Progenitor cell of endocrine pancreas (in vitro differentiated cells): ENCODE results near the gene ACCS. TPM values are rescaled to one million over a fixed set of nuclear protein-coding genes. Genes with fewer than 3 reads are reported as not detected.

Experiments
- DNase-seq: peaks from one replicate; pipeline ENCODE4 v3.0.0; 2021; ENCODE audit warnings: low spot score; ENCODE audit not compliant: unreplicated experiment
- H3K27ac Mint-ChIP-seq: 2 replicates; pipeline ENCODE4 v1.8.0; 2021; ENCODE audit warnings: mild to moderate bottlenecking, moderate library complexity, mixed read lengths
- H3K27me3 Mint-ChIP-seq: 2 replicates; pipeline ENCODE4 v1.8.0; 2021; ENCODE audit warnings: mixed read lengths
- H3K36me3 Mint-ChIP-seq: 2 replicates; pipeline ENCODE4 v1.8.0; 2022; ENCODE audit warnings: mixed read lengths; ENCODE audit not compliant: insufficient read depth
- H3K4me1 Mint-ChIP-seq: 2 replicates; pipeline ENCODE4 v1.8.0; 2021; ENCODE audit warnings: low read depth, mixed read lengths
- H3K4me3 Mint-ChIP-seq: 2 replicates; pipeline ENCODE4 v1.8.0; 2021; ENCODE audit warnings: low read depth, mild to moderate bottlenecking, moderate library complexity, mixed read lengths
- H3K9me3 Mint-ChIP-seq: 2 replicates; pipeline ENCODE4 v1.8.0; 2021; ENCODE audit warnings: low read depth, mixed read lengths
- total RNA-seq: library from RNA; stranded (reverse); gene quantifications from 2 replicates; pipeline ENCODE4 v1.2.1, GENCODE V29; 2021
- TF ChIP-seq, protein P1 (sequence below): fragments of 200-600 bp; sonication (generic); IDR thresholded peaks from one replicate; pipeline ENCODE4 v1.5.0; 2021; ENCODE audit warnings: antibody characterized with exemption, mild to moderate bottlenecking; ENCODE audit not compliant: unreplicated experiment

Gene ACCS
- total RNA-seq, 1 donor from 2014 or later: 33.5 TPM

DNA sequence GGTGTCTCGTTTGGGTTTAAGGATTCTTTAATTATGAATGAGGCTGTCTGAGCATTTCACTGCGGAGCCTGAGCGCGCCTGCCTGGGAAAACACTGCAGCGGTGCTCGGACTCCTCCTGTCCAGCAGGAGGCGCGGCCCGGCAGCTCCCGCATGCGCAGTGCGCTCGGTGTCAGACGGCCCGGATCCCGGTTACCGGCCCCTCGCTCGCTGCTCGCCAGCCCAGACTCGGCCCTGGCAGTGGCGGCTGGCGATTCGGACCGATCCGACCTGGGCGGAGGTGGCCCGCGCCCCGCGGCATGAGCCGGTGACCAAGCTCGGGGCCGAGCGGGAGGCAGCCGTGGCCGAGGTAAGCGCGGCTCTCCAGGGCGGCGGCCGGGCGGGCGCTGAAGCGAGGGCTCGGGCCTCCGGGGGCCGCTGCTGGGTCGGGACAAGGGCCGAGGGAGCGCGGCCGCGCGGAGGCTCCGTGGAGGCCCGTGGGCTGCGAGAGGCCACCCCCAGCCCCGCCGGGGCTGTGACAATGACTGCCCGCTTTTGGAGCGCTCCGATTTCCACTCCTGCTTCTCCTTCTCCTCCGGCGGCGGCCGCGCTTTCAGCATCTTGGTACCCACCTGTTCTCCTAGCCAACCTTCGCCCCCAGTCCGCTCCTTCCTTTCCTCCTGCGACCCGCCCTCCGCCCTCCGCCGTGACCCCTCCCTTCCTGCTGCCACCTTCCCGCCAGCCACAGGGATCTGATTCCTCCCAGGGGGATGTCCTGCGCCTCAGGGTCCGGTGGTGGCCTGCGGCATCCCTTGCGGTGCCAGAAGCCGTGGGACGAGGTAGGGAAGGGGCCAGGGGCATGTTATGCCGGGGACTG, 29.7 kb downstream of the ACCS start, which contains the start of gene EXT2:
TSS of gene EXT2 (plus strand) at position 173 of the 854 bp plus-strand sequence. CDS start 12,035 bp downstream, outside the sequence.
- H3K36me3 Mint-ChIP-seq: peaks cover 1% of the 10 kb centered on the region
- peak within 1 kb of the TSS; percentile 45 for H3K27ac Mint-ChIP-seq
- peak; percentile 81 for DNase-seq
- TF ChIP-seq, protein P1, sequence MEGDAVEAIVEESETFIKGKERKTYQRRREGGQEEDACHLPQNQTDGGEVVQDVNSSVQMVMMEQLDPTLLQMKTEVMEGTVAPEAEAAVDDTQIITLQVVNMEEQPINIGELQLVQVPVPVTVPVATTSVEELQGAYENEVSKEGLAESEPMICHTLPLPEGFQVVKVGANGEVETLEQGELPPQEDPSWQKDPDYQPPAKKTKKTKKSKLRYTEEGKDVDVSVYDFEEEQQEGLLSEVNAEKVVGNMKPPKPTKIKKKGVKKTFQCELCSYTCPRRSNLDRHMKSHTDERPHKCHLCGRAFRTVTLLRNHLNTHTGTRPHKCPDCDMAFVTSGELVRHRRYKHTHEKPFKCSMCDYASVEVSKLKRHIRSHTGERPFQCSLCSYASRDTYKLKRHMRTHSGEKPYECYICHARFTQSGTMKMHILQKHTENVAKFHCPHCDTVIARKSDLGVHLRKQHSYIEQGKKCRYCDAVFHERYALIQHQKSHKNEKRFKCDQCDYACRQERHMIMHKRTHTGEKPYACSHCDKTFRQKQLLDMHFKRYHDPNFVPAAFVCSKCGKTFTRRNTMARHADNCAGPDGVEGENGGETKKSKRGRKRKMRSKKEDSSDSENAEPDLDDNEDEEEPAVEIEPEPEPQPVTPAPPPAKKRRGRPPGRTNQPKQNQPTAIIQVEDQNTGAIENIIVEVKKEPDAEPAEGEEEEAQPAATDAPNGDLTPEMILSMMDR: peak; percentile 86
- H3K9me3 Mint-ChIP-seq: no peaks in the 10 kb centered on the region
- H3K27me3 Mint-ChIP-seq: no peaks in the 10 kb centered on the region
- peaks cover 6% of the 10 kb centered on the region for H3K4me1 Mint-ChIP-seq
- H3K4me3 Mint-ChIP-seq: peak within 1 kb of the TSS; percentile 82

GRCh38 chr11:44096360-44097185, 30.5 kb downstream of the ACCS start:
- no peak for DNase-seq
- TF ChIP-seq, protein P1: no peak
- Mint-ChIP-seq H3K4me3 (peak overlapping the region; percentile 82), H3K36me3 (peaks cover 1% of the 10 kb centered on the region), H3K4me1 (peaks cover 6% of the 10 kb centered on the region), H3K27ac (peak overlapping the region; percentile 45), H3K9me3 (no peaks in the 10 kb centered on the region), H3K27me3 (no peaks in the 10 kb centered on the region)

GRCh38 chr11:44097821-44098220, 31.8 kb downstream of the ACCS start:
- no peak for DNase-seq
- Mint-ChIP-seq H3K9me3 (no peaks in the 10 kb centered on the region), H3K36me3 (peaks cover 1% of the 10 kb centered on the region), H3K27me3 (no peaks in the 10 kb centered on the region), H3K27ac (peak overlapping the region; percentile 5), H3K4me3 (no peak overlapping the region), H3K4me1 (peaks cover 6% of the 10 kb centered on the region)
- TF ChIP-seq, protein P1: no peak

GRCh38 chr11:44101098-44101497, 35.0 kb downstream of the ACCS start:
- no peak for DNase-seq
- TF ChIP-seq, protein P1: no peak
- H3K27me3 Mint-ChIP-seq: no peaks in the 10 kb centered on the region
- peaks cover 4% of the 10 kb centered on the region for H3K36me3 Mint-ChIP-seq
- H3K4me1 Mint-ChIP-seq: peaks cover 6% of the 10 kb centered on the region
- no peak overlapping the region for H3K4me3 Mint-ChIP-seq
- H3K9me3 Mint-ChIP-seq: no peaks in the 10 kb centered on the region
- H3K27ac Mint-ChIP-seq: no peak overlapping the region

- DNase-seq: no peak
- no peaks in the 10 kb centered on the region for H3K4me1 Mint-ChIP-seq
- no peaks in the 10 kb centered on the region for H3K9me3 Mint-ChIP-seq
- no peak overlapping the region for H3K27ac Mint-ChIP-seq
- no peaks in the 10 kb centered on the region for H3K27me3 Mint-ChIP-seq
- TF ChIP-seq, protein P1: no peak
- H3K36me3 Mint-ChIP-seq: peaks cover 2% of the 10 kb centered on the region
- no peak overlapping the region for H3K4me3 Mint-ChIP-seq
Observed at GRCh38 chr11:44104481-44105294, 38.6 kb downstream of the ACCS start.
